ENCODE results near the gene SIX1. TPM values are rescaled to one million over a fixed set of nuclear protein-coding genes. Genes with fewer than 3 reads are reported as not detected.

The SIX1 gene
- total RNA-seq, 1 donor from 2014 or later: 339 TPM

DNA sequence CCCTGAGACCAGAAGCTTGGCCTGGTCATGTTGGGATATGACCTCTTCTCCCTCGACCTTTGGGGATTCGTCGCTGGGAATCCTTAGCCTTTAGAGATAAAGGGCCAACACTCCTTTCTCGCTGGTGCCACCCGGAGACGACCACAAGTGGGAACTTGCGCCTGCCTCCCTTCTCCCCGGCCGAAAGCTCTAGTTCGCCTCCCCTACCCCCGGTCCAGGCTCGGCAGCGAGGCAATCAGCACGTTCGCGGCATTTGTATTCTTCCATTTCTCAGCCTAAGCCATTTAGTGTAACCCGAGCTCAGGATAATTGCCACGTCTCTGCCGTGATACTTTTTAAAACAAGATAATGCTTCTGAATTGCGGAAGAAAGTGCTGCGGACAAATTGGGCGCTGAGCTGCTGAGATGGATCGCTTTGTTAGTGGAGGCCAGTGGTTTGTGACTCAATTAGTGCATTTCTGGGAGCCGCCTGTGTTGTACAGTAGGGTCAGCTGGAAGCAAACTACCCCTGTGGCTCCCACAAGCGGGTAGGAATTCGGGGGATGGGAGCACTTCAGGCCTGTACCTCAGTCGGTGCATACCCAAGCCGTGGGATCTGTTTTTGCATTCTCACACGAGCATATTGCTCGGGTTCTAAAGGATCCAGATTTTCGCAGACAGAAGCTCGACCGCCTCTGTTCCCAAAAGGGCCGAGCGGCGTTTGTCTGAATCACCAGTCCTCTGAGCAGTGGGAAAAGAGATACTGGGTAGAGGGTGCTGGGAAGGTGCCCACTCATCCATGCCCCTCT lies 6.8 kb upstream of the SIX1 start:
- no peaks in the 10 kb centered on the region for H3K27me3 Mint-ChIP-seq (ENCODE audit: unreplicated experiment)
- no peak for DNase-seq (ENCODE audit: extremely low spot score, unreplicated experiment)
- H3K9me3 Mint-ChIP-seq (ENCODE audit: unreplicated experiment): no peaks in the 10 kb centered on the region
- peak overlapping the region; percentile 99 for H3K4me3 Mint-ChIP-seq (ENCODE audit: unreplicated experiment)
- H3K4me1 Mint-ChIP-seq (ENCODE audit: unreplicated experiment): peaks cover 78% of the 10 kb centered on the region
- TF ChIP-seq, protein P1, sequence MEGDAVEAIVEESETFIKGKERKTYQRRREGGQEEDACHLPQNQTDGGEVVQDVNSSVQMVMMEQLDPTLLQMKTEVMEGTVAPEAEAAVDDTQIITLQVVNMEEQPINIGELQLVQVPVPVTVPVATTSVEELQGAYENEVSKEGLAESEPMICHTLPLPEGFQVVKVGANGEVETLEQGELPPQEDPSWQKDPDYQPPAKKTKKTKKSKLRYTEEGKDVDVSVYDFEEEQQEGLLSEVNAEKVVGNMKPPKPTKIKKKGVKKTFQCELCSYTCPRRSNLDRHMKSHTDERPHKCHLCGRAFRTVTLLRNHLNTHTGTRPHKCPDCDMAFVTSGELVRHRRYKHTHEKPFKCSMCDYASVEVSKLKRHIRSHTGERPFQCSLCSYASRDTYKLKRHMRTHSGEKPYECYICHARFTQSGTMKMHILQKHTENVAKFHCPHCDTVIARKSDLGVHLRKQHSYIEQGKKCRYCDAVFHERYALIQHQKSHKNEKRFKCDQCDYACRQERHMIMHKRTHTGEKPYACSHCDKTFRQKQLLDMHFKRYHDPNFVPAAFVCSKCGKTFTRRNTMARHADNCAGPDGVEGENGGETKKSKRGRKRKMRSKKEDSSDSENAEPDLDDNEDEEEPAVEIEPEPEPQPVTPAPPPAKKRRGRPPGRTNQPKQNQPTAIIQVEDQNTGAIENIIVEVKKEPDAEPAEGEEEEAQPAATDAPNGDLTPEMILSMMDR (IDR thresholded peaks at IDR 0.05): no peak
- peak overlapping the region; percentile 99 for H3K27ac Mint-ChIP-seq (ENCODE audit: unreplicated experiment)
- no peaks in the 10 kb centered on the region for H3K36me3 Mint-ChIP-seq (ENCODE audit: unreplicated experiment)

GRCh38 chr14:60655119-60655897 lies 6.0 kb upstream of the SIX1 start:
- Mint-ChIP-seq H3K36me3 (ENCODE audit: unreplicated experiment) (no peaks in the 10 kb centered on the region), H3K4me3 (ENCODE audit: unreplicated experiment) (peak overlapping the region; percentile 99), H3K27ac (ENCODE audit: unreplicated experiment) (peak overlapping the region; percentile 99), H3K27me3 (ENCODE audit: unreplicated experiment) (no peaks in the 10 kb centered on the region), H3K4me1 (ENCODE audit: unreplicated experiment) (peaks cover 85% of the 10 kb centered on the region), H3K9me3 (ENCODE audit: unreplicated experiment) (no peaks in the 10 kb centered on the region)
- TF ChIP-seq, protein P1 (IDR thresholded peaks at IDR 0.05): no peak
- no peak for DNase-seq (ENCODE audit: extremely low spot score, unreplicated experiment)

- no peaks in the 10 kb centered on the region for H3K9me3 Mint-ChIP-seq (ENCODE audit: unreplicated experiment)
- H3K4me1 Mint-ChIP-seq (ENCODE audit: unreplicated experiment): peaks cover 83% of the 10 kb centered on the region
- no peaks in the 10 kb centered on the region for H3K36me3 Mint-ChIP-seq (ENCODE audit: unreplicated experiment)
- H3K27me3 Mint-ChIP-seq (ENCODE audit: unreplicated experiment): no peaks in the 10 kb centered on the region
- TF ChIP-seq, protein P1 (IDR thresholded peaks at IDR 0.05): no peak
- peak overlapping the region; percentile 99 for H3K4me3 Mint-ChIP-seq (ENCODE audit: unreplicated experiment)
- H3K27ac Mint-ChIP-seq (ENCODE audit: unreplicated experiment): peak overlapping the region; percentile 99
- no peak for DNase-seq (ENCODE audit: extremely low spot score, unreplicated experiment)
Observed at GRCh38 chr14:60654334-60654821, 5.1 kb upstream of the SIX1 start.

- Mint-ChIP-seq H3K36me3 (ENCODE audit: unreplicated experiment) (peaks cover 1% of the 10 kb centered on the region), H3K27me3 (ENCODE audit: unreplicated experiment) (no peaks in the 10 kb centered on the region), H3K9me3 (ENCODE audit: unreplicated experiment) (no peaks in the 10 kb centered on the region), H3K27ac (ENCODE audit: unreplicated experiment) (peak overlapping the region; percentile 99), H3K4me1 (ENCODE audit: unreplicated experiment) (peaks cover 77% of the 10 kb centered on the region), H3K4me3 (ENCODE audit: unreplicated experiment) (peak overlapping the region; percentile 99)
- TF ChIP-seq, protein P1 (IDR thresholded peaks at IDR 0.05): no peak
- DNase-seq (ENCODE audit: extremely low spot score, unreplicated experiment): no peak
Observed at GRCh38 chr14:60653701-60654161, 4.5 kb upstream of the SIX1 start.
